ENCODE measurements around the gene AKAP6. TPM values are rescaled to one million over a fixed set of nuclear protein-coding genes. Genes with fewer than 3 reads are reported as not detected.

Gene AKAP6
- total RNA-seq, 1 experiment from 2014 or later: 1.1 TPM

- H2AK5ac ChIP-seq (ENCODE audit: insufficient read length, low read length): no peak overlapping the region
- no peak overlapping the region for H2BK12ac ChIP-seq (ENCODE audit: insufficient read length, low read depth, low read length)
- no peak for DNase-seq
- no peak overlapping the region for H3K9ac ChIP-seq (ENCODE audit: extremely low read depth, insufficient read length, low read length)
- H3K79me1 ChIP-seq (ENCODE audit: insufficient read depth, low read depth, low read length, poor library complexity, severe bottlenecking): no peaks in the 10 kb centered on the region
- H3K4me2 ChIP-seq (ENCODE audit: insufficient read depth, insufficient read length, low read length): no peak overlapping the region
- H3K36me3 Mint-ChIP-seq (ENCODE audit: insufficient read depth in 1 of 3, low read depth in 3 of 3): no peaks in the 10 kb centered on the region; a peak in 1 of 7 replicates
- H3K23ac ChIP-seq (ENCODE audit: insufficient read length, low read depth, low read length): no peak overlapping the region
- no peak overlapping the region for H2BK20ac ChIP-seq (ENCODE audit: low read depth, low read length, poor library complexity, severe bottlenecking)
- H3T11ph ChIP-seq (ENCODE audit: low read length): no peak overlapping the region
- H3K9me3 Mint-ChIP-seq: no peaks in the 10 kb centered on the region
- no peak overlapping the region for H2BK5ac ChIP-seq (ENCODE audit: insufficient read length, low read length)
- no peak overlapping the region for H3K56ac ChIP-seq (ENCODE audit: insufficient read length, low read depth, low read length)
- no peak overlapping the region; a peak in 2 of 7 replicates for H3K27ac Mint-ChIP-seq
- H3K27me3 Mint-ChIP-seq (ENCODE audit: low read depth): no peaks in the 10 kb centered on the region
- H3K4me1 Mint-ChIP-seq: peaks cover 26 to 34% of the 10 kb centered on the region in 2 experiments
- H4K8ac ChIP-seq (replicated peaks; ENCODE audit: insufficient read length, low read depth, low read length): no peak overlapping the region
- H3K23me2 ChIP-seq (ENCODE audit: insufficient read length, low read depth, low read length, poor library complexity, severe bottlenecking): no peaks in the 10 kb centered on the region
- no peak overlapping the region for H4K91ac ChIP-seq (ENCODE audit: insufficient read length, low read depth, low read length)
- no peaks in the 10 kb centered on the region for H3K9me3 ChIP-seq (ENCODE audit: control insufficient read depth, low read depth, low read length)
- H3K4ac ChIP-seq (ENCODE audit: low read depth, low read length): no peak overlapping the region
- no peak overlapping the region for H3K4me3 Mint-ChIP-seq
- no peak overlapping the region for H4K5ac ChIP-seq (ENCODE audit: insufficient read length, low read depth, low read length)
- H3K27ac ChIP-seq (ENCODE audit: insufficient read length, low read depth, low read length): no peak overlapping the region
- H3K14ac ChIP-seq (ENCODE audit: insufficient read depth, low read length): no peak overlapping the region
- H4K20me1 ChIP-seq (ENCODE audit: control insufficient read depth, insufficient read depth, insufficient read length): no peaks in the 10 kb centered on the region
- WGBS (ENCODE audit: extremely low coverage, insufficient read length, low lambda C conversion rate): no CpG with 5 or more reads among the region's 4 CpGs
- no peaks in the 10 kb centered on the region for H3K27me3 ChIP-seq (ENCODE audit: insufficient read depth, low read length)
- no peak overlapping the region for H2BK120ac ChIP-seq (ENCODE audit: low read depth, low read length, poor library complexity, severe bottlenecking)
- H3K79me2 ChIP-seq (ENCODE audit: insufficient read depth, low read length): no peaks in the 10 kb centered on the region
- no peaks in the 10 kb centered on the region for H3K4me1 ChIP-seq (ENCODE audit: insufficient read depth, low read length)
- H2BK15ac ChIP-seq (ENCODE audit: low read depth, low read length): no peak overlapping the region
- no peak for TF ChIP-seq CTCF (conservative IDR thresholded peaks at IDR 0.05)
- no peak overlapping the region for H2AFZ ChIP-seq (ENCODE audit: low read length)
- no peak overlapping the region for H3K18ac ChIP-seq (ENCODE audit: insufficient read length, low read depth, low read length)
Observed at GRCh38 chr14:32430326-32430725, 101.2 kb downstream of the AKAP6 start.

Measured in H9 (cell line).